HG03520 (cell line): ENCODE measurements around the gene VOPP1.
"Not testable (repeated sequence)": the region's sequence is repeated elsewhere in the genome, so short reads cannot be mapped to it uniquely, and the experiment has no call there.

Source experiments
- ATAC-seq: cut with Tn5 transposase; IDR thresholded peaks from one replicate; pipeline ENCODE4 v1.9.1; 2021; ENCODE audit warnings: mild to moderate bottlenecking, moderate library complexity; ENCODE audit not compliant: unreplicated experiment

The VOPP1 gene, protein sequence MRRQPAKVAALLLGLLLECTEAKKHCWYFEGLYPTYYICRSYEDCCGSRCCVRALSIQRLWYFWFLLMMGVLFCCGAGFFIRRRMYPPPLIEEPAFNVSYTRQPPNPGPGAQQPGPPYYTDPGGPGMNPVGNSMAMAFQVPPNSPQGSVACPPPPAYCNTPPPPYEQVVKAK

DNA sequence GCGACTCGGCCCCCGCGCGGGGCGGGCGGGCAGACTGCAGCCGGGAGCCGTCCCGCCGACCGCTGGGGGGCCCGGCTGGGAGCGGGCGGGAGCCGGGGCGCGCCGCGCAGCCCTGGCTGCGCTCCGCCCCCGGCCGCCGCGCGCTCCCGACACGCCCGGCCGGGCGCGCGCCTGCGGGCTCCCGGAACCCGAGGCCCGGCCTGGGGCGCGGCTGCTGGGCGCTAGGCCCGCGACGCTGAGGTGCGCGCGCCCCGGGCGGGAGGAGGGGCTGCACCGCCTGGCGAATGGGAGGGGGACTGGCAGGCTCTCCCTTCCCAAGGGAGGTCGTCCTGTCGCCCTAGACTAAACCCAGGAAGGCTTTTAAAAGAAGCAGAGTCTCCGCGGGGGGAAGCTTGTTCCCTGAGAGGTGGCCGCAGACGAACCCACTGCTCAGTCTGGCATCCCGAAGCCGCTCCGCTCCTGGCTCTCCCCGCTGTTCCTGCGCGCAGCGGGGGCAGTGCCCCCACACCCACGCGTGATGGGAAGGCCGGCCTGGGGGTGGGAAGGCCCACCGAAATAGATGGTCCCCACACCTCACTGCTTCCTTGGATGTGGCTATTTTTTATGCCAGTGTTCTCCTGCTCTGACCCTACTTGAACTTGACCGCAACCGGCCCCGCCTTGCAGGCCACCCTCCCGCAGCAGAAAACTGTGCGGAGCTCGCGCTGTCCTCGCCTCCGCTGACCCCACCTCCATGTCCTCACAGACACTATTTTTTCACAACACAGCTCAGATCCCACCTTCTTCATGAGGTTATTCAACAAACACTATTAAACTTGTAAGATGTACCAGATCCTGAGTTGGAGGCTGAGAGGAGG lies at the start of gene VOPP1:
Gene VOPP1 (minus strand): TSS at position 125 of the 856 bp plus-strand sequence. CDS start 178 bp downstream, outside the sequence.
- peak; percentile 42 for ATAC-seq

- ATAC-seq: no peak
These were observed 46.6 kb upstream of the VOPP1 start for GRCh38 chr7:55618913-55619312.

DNA sequence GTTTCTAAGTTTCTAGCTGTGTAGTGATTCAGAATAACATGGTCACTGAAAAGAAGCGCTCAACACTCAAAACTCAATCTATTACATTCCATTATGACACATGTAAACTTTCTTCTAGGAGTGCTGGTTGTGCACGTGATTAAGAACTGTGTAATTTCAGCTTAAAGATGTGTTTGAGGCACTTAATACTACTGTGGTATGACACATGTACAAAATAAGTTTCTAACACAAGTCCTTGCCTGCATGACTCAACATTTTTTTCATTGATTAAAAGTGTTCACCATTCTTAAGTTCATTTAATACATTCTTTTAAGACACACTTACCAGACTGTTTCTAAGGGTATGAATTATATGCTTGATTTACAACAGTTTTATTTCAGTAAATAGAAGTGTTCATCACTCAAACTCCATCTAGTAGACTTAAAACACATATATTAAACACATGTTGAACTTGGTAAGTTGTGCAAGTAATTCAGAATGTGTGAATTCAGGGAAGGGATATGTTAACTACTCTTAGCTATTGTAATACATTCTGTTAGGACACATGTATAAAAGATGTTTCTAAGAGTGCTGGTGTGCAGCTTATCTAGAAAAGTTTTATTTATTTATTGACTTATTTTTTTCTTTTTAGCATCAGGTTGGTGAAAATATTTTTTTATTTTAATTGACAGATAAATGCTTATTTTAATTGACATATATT lies 42.2 kb upstream of the VOPP1 start:
- not testable (repeated sequence) for ATAC-seq

GRCh38 chr7:55609726-55610125 lies 37.4 kb upstream of the VOPP1 start:
- ATAC-seq: not testable (repeated sequence)

GRCh38 chr7:55605661-55606060 lies 33.4 kb upstream of the VOPP1 start:
- not testable (repeated sequence) for ATAC-seq

- ATAC-seq: not testable (repeated sequence)
These were observed 25.7 kb upstream of the VOPP1 start for GRCh38 chr7:55597944-55598499.

DNA sequence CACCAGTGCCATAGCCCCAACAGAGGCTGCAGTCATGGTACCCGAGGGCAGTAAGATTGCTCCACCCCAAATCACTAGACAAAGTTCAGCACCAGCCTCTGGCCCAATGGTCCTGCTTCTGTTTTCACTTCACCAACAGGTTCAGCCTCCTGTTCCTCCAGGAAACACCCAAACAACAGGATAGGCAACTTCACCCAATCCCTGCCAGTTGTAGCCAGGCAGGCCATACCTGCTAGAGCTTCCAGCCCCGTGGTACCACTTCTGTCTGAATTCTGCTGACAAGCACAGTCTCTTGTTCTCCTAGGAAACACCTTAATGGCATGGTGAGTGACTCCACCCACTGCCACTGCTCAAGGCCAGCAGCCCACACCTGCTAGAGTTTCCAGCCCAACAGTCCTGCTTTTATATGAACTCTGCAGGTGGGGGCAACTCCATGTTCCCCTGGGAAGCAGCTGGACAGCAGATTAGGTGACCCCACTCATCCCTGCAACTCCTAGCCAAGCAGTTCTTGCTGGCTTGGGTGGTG lies 25.0 kb upstream of the VOPP1 start:
- not testable (repeated sequence) for ATAC-seq

DNA sequence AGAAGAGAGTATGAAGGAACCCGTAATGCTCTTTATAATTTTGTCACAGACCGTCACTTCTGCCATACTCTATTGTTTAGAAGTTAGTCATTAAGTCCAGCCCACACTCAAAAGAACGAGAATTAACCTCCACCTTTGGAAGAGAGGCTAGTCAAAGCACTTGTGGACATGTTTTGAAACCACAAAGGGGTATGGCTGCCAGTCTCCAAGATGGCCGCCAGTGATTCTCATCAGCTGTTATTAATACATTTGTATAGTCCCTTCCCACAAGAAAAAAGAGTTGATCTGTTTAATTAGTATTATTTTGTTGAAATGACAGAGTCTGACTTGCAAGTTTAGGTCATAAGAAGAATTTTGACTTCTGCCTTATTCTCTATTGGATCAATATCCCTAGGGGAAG lies 23.2 kb upstream of the VOPP1 start:
- ATAC-seq: no peak

DNA sequence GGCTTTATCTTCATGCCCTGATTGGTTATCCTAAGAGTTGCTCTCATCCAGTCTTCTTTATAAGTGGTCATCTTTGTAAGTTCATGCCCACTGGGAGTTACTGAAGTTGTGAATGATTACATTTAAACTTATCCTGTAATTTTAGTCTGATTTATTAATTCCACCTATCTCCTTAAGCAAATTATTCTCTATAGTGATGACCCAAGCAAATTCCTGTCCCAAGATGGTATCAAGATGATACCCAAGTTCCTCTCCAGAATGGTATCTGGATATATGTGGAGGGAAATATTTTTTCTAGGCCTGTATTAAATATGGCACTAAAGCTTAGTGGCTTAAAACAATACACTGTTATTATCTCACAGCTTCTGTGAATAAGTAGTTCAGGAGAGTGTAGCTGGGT lies 22.6 kb upstream of the VOPP1 start:
- no peak for ATAC-seq

DNA sequence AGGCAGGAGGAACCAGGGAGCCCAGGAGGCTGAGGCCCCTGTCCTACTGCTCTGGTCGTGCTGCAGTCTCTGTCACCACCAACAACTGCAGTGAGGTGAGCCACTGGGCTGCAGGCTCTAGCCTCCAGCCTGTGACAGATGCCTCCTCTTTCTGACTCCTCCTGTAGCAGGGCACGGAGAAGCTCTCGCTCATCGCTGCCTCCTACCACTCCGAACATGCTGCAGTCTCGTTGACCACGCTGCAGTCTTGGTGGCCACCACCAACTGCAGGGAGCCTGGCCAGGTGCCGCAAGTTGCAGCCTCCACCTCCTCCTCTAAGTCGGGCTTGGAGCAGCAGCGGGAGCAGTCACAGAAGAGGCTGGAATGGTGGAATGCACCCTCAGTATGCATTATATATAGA lies 22.1 kb upstream of the VOPP1 start:
- ATAC-seq: no peak

DNA sequence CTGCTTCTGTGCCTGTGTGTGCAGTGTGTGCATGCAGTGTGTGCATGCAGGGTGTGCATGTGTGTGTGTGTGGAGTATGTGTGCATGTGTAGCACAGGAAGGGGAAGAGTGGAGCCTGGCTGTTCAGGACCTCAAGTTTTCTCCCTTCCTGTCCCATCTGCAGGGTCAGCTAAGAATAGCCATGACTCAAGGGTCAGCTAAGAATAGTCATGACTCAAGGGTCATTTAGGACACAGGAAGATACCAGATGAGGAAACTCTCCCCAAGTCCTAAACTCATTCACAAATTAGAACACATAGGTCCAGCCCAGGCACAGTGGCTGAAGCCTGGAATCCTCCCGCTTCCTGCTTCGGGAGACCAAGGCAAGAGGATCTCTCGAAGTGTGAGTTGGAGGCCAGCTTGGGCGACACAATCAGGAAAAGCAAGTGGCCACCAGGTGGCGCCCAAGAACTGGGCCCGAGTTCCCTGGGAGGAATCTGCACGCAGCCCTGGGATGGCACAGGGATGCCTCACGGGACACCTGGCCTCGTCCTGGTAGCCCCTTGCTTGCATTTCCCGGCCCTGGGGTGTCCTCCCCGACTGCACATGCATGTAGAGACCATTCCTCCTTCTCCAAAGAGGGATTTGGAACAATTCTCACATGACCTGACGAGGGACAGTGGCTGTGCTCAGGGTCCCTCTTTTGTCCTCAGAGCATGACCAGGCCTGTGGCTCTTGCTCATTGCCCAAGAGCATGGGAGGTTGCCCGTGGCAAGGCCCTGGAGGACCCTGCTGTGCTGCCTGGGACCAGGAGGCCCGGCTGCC lies 21.4 kb upstream of the VOPP1 start:
- no peak for ATAC-seq

DNA sequence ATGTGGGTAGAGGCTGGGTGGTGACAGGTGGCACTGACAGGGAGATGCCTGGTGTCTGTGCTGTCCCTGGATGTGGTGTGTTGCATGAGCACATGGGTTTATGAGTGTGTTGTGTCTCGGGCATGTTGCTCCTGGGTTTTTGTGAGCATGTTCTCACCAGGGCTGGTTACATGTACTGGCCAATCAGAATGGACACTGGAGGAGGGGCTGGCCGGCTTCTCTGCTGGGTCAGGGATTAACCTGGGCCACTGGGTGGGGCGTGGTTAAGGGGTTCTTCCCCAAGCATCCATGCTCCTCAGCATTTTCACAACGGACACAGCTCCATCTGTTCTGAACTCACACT lies 20.8 kb upstream of the VOPP1 start:
- ATAC-seq: no peak

DNA sequence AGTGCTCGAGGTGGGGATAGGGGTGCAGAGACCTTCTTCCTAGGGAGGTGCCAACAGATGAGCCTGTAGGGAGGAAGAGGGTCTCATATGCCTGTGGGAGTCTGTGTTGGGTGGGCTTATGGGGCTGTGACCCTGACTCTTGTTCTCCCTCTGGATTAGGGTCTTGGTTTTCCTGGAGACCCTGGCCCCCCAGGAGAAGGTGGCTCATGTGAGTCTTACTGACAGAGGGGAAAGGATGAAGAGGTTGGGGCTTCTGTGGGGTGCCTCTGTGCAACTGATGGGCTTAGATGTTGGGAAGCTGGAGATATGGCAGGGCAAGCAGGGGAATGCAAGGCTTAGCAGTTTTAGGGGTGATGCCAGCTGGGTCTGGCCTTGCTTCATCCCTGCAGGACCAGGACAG lies 20.2 kb upstream of the VOPP1 start:
- ATAC-seq: no peak

GRCh38 chr7:55591282-55591931 lies 19.1 kb upstream of the VOPP1 start:
- ATAC-seq: no peak

DNA sequence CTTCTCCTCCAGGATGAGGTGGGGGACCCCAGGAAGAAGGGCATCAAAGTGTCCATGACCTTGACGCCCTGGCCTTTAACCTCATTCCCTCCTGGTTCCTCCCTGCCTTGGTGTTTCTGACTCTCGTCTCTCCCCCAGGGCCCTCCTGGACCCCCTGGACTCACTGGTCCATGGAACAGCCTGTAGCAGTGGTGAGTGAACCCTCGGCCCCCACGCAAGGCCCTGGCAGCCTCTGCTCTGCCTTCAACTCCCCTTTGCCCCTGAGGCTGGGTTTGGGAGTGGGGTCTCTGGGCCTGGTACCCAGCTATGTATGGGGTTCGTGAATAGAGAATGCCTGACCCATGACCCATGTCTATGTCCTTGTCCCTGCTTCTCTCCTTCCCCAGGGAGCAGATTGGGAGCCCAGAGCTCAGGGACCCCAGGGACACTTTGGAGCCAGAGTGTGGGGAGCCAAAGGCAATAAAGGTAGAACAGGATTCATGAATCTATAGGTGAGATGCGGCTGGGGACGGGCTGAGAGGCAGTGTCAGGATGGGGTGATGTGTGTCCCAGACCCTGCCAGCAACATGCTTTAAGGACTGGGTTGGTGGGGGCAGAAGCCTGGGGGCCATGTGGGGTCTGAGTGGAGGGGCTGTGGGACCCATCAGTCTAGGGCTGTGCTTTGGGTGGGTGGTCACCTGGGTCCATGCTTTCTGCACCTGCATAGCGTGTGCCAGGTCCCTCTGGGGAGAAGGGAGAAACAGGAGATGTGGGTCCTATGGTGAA lies 18.4 kb upstream of the VOPP1 start:
- no peak for ATAC-seq

DNA sequence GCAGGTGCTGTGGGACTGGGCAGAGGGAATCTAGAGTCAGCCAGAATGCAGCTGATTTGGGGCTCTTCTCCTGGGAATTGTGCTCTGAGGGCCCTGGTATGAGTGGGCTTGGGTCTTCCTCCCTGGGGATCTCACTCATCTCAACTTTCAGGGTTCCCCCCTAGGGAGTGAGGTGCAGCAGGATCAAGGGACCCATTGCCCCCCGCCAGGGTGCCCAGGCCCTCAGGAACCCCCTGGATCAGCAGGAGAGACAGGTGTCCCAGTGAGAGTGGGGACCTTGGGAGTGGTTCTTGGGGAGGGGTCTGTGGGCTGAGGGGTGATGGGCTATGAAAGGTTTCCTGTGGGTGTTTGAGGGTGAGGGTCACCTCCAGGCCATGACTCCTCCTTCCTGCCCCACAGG lies 17.6 kb upstream of the VOPP1 start:
- ATAC-seq: no peak

DNA sequence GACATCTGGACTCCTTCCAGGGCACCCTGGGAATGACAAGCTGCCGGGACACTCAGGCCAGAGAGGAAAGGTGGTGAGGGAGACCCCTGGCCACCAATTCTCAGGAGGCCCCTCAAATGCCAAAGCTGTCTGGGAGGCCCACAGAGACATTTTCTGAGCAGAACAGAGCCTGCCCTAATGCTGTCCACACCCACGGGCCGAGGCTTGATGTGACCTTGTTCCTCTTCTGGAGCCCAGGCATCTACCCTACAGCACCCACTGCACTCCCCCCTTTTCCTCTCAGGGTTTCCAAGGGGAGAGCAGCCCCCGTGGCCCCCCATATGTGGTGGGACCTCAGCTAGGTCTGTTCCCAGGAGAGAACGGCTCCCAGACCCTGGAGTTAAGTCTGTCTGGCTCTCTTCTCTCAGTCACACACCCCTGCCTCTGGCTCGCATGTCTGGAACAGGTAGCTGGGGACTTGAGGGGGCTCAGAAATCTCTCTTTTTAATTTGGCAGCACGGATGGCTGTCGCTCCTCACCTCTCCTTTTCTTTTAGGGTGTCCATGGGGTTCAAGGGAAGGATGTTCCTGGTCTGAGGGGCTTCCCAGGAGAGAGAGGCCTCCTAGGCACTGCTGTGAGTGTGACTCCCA lies 16.8 kb upstream of the VOPP1 start:
- ATAC-seq: no peak

GRCh38 chr7:55588379-55588699 lies 16.0 kb upstream of the VOPP1 start:
- ATAC-seq: no peak
